K562 (cell line): ENCODE measurements around the gene TBL1Y.

Source experiments
- HMG20A ChIP-seq: fragments of 450-650 bp; formaldehyde crosslinking; conservative IDR thresholded peaks from 2 replicates; pipeline ENCODE4 v1.4.0; 2020; ENCODE audit warnings: mild to moderate bottlenecking, mixed read lengths
- JUN ChIP-seq, 2 experiments: sonication (generic) in 1 of 2; formaldehyde crosslinking in 1 of 2; IDR thresholded peaks; 2 replicates each; pipeline versions ENCODE4 v1.6.1 to v1.8.0; 2012 to 2022; ENCODE audit warnings: borderline replicate concordance in 2 of 2, mild to moderate bottlenecking in 2 of 2, improper control_type of control experiment in 1 of 2, low read depth in 1 of 2, low read length in 1 of 2, missing genetic modification reagents in 1 of 2
- TBP ChIP-seq: optimal IDR thresholded peaks from 2 replicates; pipeline ENCODE3; 2011; ENCODE audit warnings: low read depth, low read length, improper control_type of control experiment
- TCF7 ChIP-seq: sonication (generic); IDR thresholded peaks from 2 replicates; pipeline ENCODE4 v1.6.1; 2016; ENCODE audit warnings: antibody characterized with exemption, borderline replicate concordance
- ZNF23 ChIP-seq: fragments of 250-450 bp; sonication (Bioruptor Pico); IDR thresholded peaks from 2 replicates; pipeline ENCODE4 v1.4.0; 2020; ENCODE audit warnings: mild to moderate bottlenecking
- TF ChIP-seq, protein P1 (sequence below), 3 experiments: IDR thresholded peaks in 2 of 3; conservative IDR thresholded peaks in 1 of 3; 2 replicates each; pipeline ENCODE4 v1.5.1; 2011 to 2012; ENCODE audit warnings: low read length in 3 of 3, mild to moderate bottlenecking in 3 of 3, control low read depth in 2 of 3, improper control_type of control experiment in 1 of 3, inconsistent platforms in 1 of 3, low read depth in 1 of 3, mixed read lengths in 1 of 3, moderate library complexity in 1 of 3; ENCODE audit not compliant: insufficient read depth in 2 of 3
- TF ChIP-seq, protein P2 (sequence below), 2 experiments: fragments of 450-650 bp; formaldehyde crosslinking in 1 of 2; IDR thresholded peaks; 2 replicates each; pipeline versions ENCODE4 v1.4.0 to v1.6.1; 2014 to 2020; ENCODE audit warnings: mild to moderate bottlenecking in 2 of 2, borderline replicate concordance in 1 of 2, low read depth in 1 of 2
- TF ChIP-seq, protein P3 (sequence below): sonication (generic); formaldehyde crosslinking; IDR thresholded peaks from 2 replicates; pipeline ENCODE4 v1.8.1; 2023; ENCODE audit warnings: mild to moderate bottlenecking, missing genetic modification reagents
- TF ChIP-seq, protein P4 (sequence below): fragments of 450-650 bp; IDR thresholded peaks from one replicate; pipeline ENCODE4 v1.6.1; 2018; ENCODE audit warnings: mild to moderate bottlenecking, moderate library complexity; ENCODE audit not compliant: partially characterized antibody
- TF ChIP-seq, protein P5 (sequence below): sonication (generic); formaldehyde crosslinking; IDR thresholded peaks from 2 replicates; pipeline ENCODE4 v1.8.0; 2022; ENCODE audit warnings: mild to moderate bottlenecking, missing genetic modification reagents

DNA sequence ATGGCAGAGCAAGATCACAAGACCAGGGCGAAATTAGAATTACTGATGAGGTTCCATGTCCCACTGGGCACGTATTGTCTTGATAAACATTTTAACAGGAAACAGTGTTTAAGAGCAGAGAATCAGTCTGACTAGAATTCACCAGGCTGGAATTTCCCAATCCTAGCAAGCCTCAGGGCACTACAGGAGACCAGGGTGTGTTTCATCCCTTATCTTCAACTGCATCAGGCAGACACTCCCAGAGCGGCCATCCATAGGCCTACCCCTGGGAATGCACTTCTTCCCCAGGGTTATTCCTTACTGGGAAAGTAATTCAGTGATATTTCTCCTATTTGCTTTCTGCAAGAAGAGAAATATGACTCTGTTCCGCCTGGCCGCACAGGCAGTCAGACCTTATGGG lies 205.4 kb downstream of the TBL1Y start:
- TF ChIP-seq, protein P1, sequence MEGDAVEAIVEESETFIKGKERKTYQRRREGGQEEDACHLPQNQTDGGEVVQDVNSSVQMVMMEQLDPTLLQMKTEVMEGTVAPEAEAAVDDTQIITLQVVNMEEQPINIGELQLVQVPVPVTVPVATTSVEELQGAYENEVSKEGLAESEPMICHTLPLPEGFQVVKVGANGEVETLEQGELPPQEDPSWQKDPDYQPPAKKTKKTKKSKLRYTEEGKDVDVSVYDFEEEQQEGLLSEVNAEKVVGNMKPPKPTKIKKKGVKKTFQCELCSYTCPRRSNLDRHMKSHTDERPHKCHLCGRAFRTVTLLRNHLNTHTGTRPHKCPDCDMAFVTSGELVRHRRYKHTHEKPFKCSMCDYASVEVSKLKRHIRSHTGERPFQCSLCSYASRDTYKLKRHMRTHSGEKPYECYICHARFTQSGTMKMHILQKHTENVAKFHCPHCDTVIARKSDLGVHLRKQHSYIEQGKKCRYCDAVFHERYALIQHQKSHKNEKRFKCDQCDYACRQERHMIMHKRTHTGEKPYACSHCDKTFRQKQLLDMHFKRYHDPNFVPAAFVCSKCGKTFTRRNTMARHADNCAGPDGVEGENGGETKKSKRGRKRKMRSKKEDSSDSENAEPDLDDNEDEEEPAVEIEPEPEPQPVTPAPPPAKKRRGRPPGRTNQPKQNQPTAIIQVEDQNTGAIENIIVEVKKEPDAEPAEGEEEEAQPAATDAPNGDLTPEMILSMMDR (IDR thresholded peaks at IDR 0.05 in 2 of 3, conservative IDR thresholded peaks at IDR 0.05 in 1 of 3; ENCODE audit: insufficient read depth in 2 of 3, low read depth in 1 of 3, low read length in 3 of 3): no peak
- TF ChIP-seq, protein P2, sequence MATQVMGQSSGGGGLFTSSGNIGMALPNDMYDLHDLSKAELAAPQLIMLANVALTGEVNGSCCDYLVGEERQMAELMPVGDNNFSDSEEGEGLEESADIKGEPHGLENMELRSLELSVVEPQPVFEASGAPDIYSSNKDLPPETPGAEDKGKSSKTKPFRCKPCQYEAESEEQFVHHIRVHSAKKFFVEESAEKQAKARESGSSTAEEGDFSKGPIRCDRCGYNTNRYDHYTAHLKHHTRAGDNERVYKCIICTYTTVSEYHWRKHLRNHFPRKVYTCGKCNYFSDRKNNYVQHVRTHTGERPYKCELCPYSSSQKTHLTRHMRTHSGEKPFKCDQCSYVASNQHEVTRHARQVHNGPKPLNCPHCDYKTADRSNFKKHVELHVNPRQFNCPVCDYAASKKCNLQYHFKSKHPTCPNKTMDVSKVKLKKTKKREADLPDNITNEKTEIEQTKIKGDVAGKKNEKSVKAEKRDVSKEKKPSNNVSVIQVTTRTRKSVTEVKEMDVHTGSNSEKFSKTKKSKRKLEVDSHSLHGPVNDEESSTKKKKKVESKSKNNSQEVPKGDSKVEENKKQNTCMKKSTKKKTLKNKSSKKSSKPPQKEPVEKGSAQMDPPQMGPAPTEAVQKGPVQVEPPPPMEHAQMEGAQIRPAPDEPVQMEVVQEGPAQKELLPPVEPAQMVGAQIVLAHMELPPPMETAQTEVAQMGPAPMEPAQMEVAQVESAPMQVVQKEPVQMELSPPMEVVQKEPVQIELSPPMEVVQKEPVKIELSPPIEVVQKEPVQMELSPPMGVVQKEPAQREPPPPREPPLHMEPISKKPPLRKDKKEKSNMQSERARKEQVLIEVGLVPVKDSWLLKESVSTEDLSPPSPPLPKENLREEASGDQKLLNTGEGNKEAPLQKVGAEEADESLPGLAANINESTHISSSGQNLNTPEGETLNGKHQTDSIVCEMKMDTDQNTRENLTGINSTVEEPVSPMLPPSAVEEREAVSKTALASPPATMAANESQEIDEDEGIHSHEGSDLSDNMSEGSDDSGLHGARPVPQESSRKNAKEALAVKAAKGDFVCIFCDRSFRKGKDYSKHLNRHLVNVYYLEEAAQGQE (IDR thresholded peaks at IDR 0.05; ENCODE audit: borderline replicate concordance): no peak
- TF ChIP-seq, protein P2 (CRISPR knock-in tag; IDR thresholded peaks at IDR 0.05; ENCODE audit: low read depth): no peak
- TF ChIP-seq, protein P3, sequence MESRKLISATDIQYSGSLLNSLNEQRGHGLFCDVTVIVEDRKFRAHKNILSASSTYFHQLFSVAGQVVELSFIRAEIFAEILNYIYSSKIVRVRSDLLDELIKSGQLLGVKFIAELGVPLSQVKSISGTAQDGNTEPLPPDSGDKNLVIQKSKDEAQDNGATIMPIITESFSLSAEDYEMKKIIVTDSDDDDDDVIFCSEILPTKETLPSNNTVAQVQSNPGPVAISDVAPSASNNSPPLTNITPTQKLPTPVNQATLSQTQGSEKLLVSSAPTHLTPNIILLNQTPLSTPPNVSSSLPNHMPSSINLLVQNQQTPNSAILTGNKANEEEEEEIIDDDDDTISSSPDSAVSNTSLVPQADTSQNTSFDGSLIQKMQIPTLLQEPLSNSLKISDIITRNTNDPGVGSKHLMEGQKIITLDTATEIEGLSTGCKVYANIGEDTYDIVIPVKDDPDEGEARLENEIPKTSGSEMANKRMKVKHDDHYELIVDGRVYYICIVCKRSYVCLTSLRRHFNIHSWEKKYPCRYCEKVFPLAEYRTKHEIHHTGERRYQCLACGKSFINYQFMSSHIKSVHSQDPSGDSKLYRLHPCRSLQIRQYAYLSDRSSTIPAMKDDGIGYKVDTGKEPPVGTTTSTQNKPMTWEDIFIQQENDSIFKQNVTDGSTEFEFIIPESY: no peak
- TF ChIP-seq TCF7: no peak
- TF ChIP-seq ZNF23: no peak
- TF ChIP-seq, protein P4, sequence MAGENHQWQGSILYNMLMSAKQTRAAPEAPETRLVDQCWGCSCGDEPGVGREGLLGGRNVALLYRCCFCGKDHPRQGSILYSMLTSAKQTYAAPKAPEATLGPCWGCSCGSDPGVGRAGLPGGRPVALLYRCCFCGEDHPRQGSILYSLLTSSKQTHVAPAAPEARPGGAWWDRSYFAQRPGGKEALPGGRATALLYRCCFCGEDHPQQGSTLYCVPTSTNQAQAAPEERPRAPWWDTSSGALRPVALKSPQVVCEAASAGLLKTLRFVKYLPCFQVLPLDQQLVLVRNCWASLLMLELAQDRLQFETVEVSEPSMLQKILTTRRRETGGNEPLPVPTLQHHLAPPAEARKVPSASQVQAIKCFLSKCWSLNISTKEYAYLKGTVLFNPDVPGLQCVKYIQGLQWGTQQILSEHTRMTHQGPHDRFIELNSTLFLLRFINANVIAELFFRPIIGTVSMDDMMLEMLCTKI: no peak
- TF ChIP-seq TBP: no peak
- TF ChIP-seq JUN (IDR thresholded peaks at IDR 0.05; ENCODE audit: borderline replicate concordance, low read depth, low read length): no peak
- no peak for TF ChIP-seq JUN (CRISPR knock-in tag; IDR thresholded peaks at IDR 0.05; ENCODE audit: borderline replicate concordance)
- TF ChIP-seq HMG20A (CRISPR knock-in tag): no peak
- TF ChIP-seq, protein P5, sequence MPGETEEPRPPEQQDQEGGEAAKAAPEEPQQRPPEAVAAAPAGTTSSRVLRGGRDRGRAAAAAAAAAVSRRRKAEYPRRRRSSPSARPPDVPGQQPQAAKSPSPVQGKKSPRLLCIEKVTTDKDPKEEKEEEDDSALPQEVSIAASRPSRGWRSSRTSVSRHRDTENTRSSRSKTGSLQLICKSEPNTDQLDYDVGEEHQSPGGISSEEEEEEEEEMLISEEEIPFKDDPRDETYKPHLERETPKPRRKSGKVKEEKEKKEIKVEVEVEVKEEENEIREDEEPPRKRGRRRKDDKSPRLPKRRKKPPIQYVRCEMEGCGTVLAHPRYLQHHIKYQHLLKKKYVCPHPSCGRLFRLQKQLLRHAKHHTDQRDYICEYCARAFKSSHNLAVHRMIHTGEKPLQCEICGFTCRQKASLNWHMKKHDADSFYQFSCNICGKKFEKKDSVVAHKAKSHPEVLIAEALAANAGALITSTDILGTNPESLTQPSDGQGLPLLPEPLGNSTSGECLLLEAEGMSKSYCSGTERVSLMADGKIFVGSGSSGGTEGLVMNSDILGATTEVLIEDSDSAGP: no peak
